WTC11 (cell line): Measurements from ENCODE around the gene ZNF668. TPM values are rescaled to one million over a fixed set of nuclear protein-coding genes. Genes with fewer than 3 reads are reported as not detected.
A peak's percentile ranks its signal among the peaks of the same experiment; 100 is the strongest.

Source experiments
- ATAC-seq: fragments of 200-7000 bp; cut with Tn5 transposase; 2 replicates; pipeline ENCODE4 v1.10.0; 2021; ENCODE audit warnings: mild to moderate bottlenecking, moderate library complexity
- CTCF ChIA-PET: fragments of 300-600 bp; sonication (Branson Sonifier 250); formaldehyde crosslinking; loops from one replicate; lab custom pipeline; 2021; ENCODE audit warnings: antibody characterized with exemption; lab: Charles Lee
- POLR2A ChIA-PET: fragments of 350-600 bp; sonication (Branson Sonifier 250); formaldehyde crosslinking; loops from one replicate; lab custom pipeline; 2021; ENCODE audit warnings: antibody characterized with exemption; lab: Charles Lee
- DNase-seq: peaks from one replicate; pipeline ENCODE4 v3.0.0; 2021; ENCODE audit warnings: low spot score
- H3K27ac Mint-ChIP-seq: 2 replicates; pipeline ENCODE4 v1.8.0; 2021; ENCODE audit warnings: mixed read lengths
- H3K27me3 Mint-ChIP-seq: 2 replicates; pipeline ENCODE4 v1.8.0; 2021; ENCODE audit warnings: low read depth, mild to moderate bottlenecking, moderate library complexity, mixed read lengths
- H3K36me3 Mint-ChIP-seq: 2 replicates; pipeline ENCODE4 v1.8.0; 2021; ENCODE audit warnings: mixed read lengths
- H3K4me1 Mint-ChIP-seq: 2 replicates; pipeline ENCODE4 v1.8.0; 2022; ENCODE audit warnings: mixed read lengths
- H3K4me3 Mint-ChIP-seq: 2 replicates; pipeline ENCODE4 v1.8.0; 2021; ENCODE audit warnings: mild to moderate bottlenecking, moderate library complexity, mixed read lengths
- H3K9me3 Mint-ChIP-seq: 2 replicates; pipeline ENCODE4 v1.8.0; 2021; ENCODE audit warnings: mixed read lengths
- AR ChIP-seq: fragments of 250-450 bp; sonication (Bioruptor Pico); IDR thresholded peaks from 2 replicates; pipeline ENCODE4 v1.9.0; 2021; ENCODE audit warnings: mild to moderate bottlenecking
- ATF6 ChIP-seq: sonication (generic); formaldehyde crosslinking; IDR thresholded peaks from 2 replicates; pipeline ENCODE4 v1.8.1; 2023; ENCODE audit warnings: mild to moderate bottlenecking, missing genetic modification reagents
- E2F1 ChIP-seq: sonication (generic); formaldehyde crosslinking; IDR thresholded peaks from 2 replicates; pipeline ENCODE4 v1.8.0; 2022; ENCODE audit warnings: mild to moderate bottlenecking, missing genetic modification reagents
- FOXJ3 ChIP-seq: sonication (generic); formaldehyde crosslinking; IDR thresholded peaks from 2 replicates; pipeline ENCODE4 v1.9.0; 2021; ENCODE audit warnings: missing genetic modification reagents, mild to moderate bottlenecking, borderline replicate concordance
- FOXK1 ChIP-seq: sonication (generic); formaldehyde crosslinking; IDR thresholded peaks from 2 replicates; pipeline ENCODE4 v1.8.0; 2022; ENCODE audit warnings: mild to moderate bottlenecking, moderate library complexity, missing genetic modification reagents
- GABPB1 ChIP-seq: sonication (generic); formaldehyde crosslinking; IDR thresholded peaks from 2 replicates; pipeline ENCODE4 v1.8.1; 2023; ENCODE audit warnings: mild to moderate bottlenecking, missing genetic modification reagents
- IRF1 ChIP-seq: sonication (generic); formaldehyde crosslinking; IDR thresholded peaks from 2 replicates; pipeline ENCODE4 v1.8.0; 2023; ENCODE audit warnings: missing genetic modification reagents
- IRF2 ChIP-seq: sonication (generic); formaldehyde crosslinking; IDR thresholded peaks from 2 replicates; pipeline ENCODE4 v1.8.0; 2022; ENCODE audit warnings: low read depth, missing genetic modification reagents, borderline replicate concordance
- KAT7 ChIP-seq: sonication (generic); formaldehyde crosslinking; IDR thresholded peaks from 2 replicates; pipeline ENCODE4 v1.8.1; 2023; ENCODE audit warnings: missing genetic modification reagents, mild to moderate bottlenecking, borderline replicate concordance
- MAX ChIP-seq: sonication (generic); formaldehyde crosslinking; IDR thresholded peaks from 2 replicates; pipeline ENCODE4 v1.8.0; 2022; ENCODE audit warnings: mild to moderate bottlenecking, missing genetic modification reagents
- NR2C2 ChIP-seq: sonication (generic); formaldehyde crosslinking; IDR thresholded peaks from 2 replicates; pipeline ENCODE4 v1.8.0; 2022; ENCODE audit warnings: mild to moderate bottlenecking, missing genetic modification reagents
- PREB ChIP-seq: sonication (generic); formaldehyde crosslinking; IDR thresholded peaks from 2 replicates; pipeline ENCODE4 v1.8.1; 2022; ENCODE audit warnings: mild to moderate bottlenecking, missing genetic modification reagents, moderate library complexity, borderline replicate concordance
- RELA ChIP-seq: sonication (generic); formaldehyde crosslinking; IDR thresholded peaks from 2 replicates; pipeline ENCODE4 v1.8.1; 2022; ENCODE audit warnings: missing genetic modification reagents, mild to moderate bottlenecking, borderline replicate concordance
- USF1 ChIP-seq: sonication (generic); formaldehyde crosslinking; IDR thresholded peaks from 2 replicates; pipeline ENCODE4 v1.8.0; 2022; ENCODE audit warnings: mild to moderate bottlenecking, missing genetic modification reagents
- ZNF121 ChIP-seq: sonication (generic); formaldehyde crosslinking; IDR thresholded peaks from 2 replicates; pipeline ENCODE4 v1.8.0; 2023; ENCODE audit warnings: missing genetic modification reagents
- ZNF138 ChIP-seq: sonication (generic); formaldehyde crosslinking; conservative IDR thresholded peaks from 2 replicates; pipeline ENCODE4 v1.8.1; 2022; ENCODE audit warnings: mild to moderate bottlenecking, moderate library complexity, missing genetic modification reagents
- ZNF263 ChIP-seq: sonication (generic); formaldehyde crosslinking; IDR thresholded peaks from 2 replicates; pipeline ENCODE4 v1.8.1; 2022; ENCODE audit warnings: low read depth, mild to moderate bottlenecking, moderate library complexity, missing genetic modification reagents
- ZNF423 ChIP-seq: fragments of 250-450 bp; sonication (Bioruptor Pico); IDR thresholded peaks from 2 replicates; pipeline ENCODE4 v2.1.2; 2022; ENCODE audit warnings: mild to moderate bottlenecking, moderate library complexity
- total RNA-seq: library from RNA; stranded (reverse); gene quantifications from 3 replicates; pipeline ENCODE4 v1.2.3, GENCODE V29; 2021

ZNF668 gene
- total RNA-seq, 1 experiment from 2014 or later, result 17.3 TPM

- CTCF ChIA-PET, result interaction anchor here (2.8 kb wide), 1 partner anchor 54 kb away, joined by 12 read pairs; the partner anchor contains the start of gene HSD3B7
- Mint-ChIP-seq H3K27me3 (no peaks in the 10 kb centered on the region), H3K27ac (no peak overlapping the region)
- DNase-seq, result no peak
- TF ChIP-seq NR2C2 (CRISPR knock-in tag), result no peak
- no peak for TF ChIP-seq ZNF138 (CRISPR knock-in tag)
- no peak for TF ChIP-seq ZNF121
- no peak for TF ChIP-seq ZNF263 (CRISPR knock-in tag)
- TF ChIP-seq, all 79 proteins: peak for 0
- H3K36me3 Mint-ChIP-seq, result no peaks in the 10 kb centered on the region
- H3K4me1 Mint-ChIP-seq, result peaks cover 5% of the 10 kb centered on the region; the same call in 1 of the 2 replicates
- ATAC-seq, result no peak
- H3K4me3 Mint-ChIP-seq, result no peak overlapping the region
- H3K9me3 Mint-ChIP-seq, result no peaks in the 10 kb centered on the region
- POLR2A ChIA-PET, result no interaction called here
These were observed 35.0 kb downstream of the ZNF668 start for GRCh38 chr16:31038993-31039392.

- no peaks in the 10 kb centered on the region for H3K27me3 Mint-ChIP-seq
- no peak overlapping the region for H3K27ac Mint-ChIP-seq
- no peak for ATAC-seq
- POLR2A ChIA-PET, result no interaction called here
- H3K9me3 Mint-ChIP-seq, result no peaks in the 10 kb centered on the region
- H3K36me3 Mint-ChIP-seq, result no peaks in the 10 kb centered on the region
- CTCF ChIA-PET, result no interaction called here
- TF ChIP-seq IRF1 (CRISPR knock-in tag) (no peak), ATF6 (CRISPR knock-in tag) (no peak), USF1 (CRISPR knock-in tag) (no peak), PREB (CRISPR knock-in tag) (no peak), FOXJ3 (CRISPR knock-in tag) (no peak), ZNF138 (CRISPR knock-in tag) (no peak), ZNF423 (CRISPR knock-in tag) (no peak)
- no peak for DNase-seq
- no peaks in the 10 kb centered on the region for H3K4me1 Mint-ChIP-seq
- H3K4me3 Mint-ChIP-seq, result no peak overlapping the region
These were observed 37.3 kb downstream of the ZNF668 start for GRCh38 chr16:31036691-31037090.

- DNase-seq, result peak; percentile 92
- CTCF ChIA-PET, result interaction anchor here (1.0 to 2.7 kb wide), 7 partner anchors 8 to 108 kb away, joined by 3 to 16 read pairs (median 5); partner anchors contain the start of gene HSD3B7
- Mint-ChIP-seq H3K27ac (no peak overlapping the region), H3K9me3 (no peaks in the 10 kb centered on the region), H3K4me3 (peak overlapping the region; percentile 90), H3K27me3 (no peaks in the 10 kb centered on the region; the same call in 1 of the 2 replicates), H3K4me1 (no peaks in the 10 kb centered on the region), H3K36me3 (no peaks in the 10 kb centered on the region)
- POLR2A ChIA-PET, result interaction anchor here (0.6 to 1.0 kb wide), 3 partner anchors 8 to 85 kb away, joined by 3 to 5 read pairs (median 3); no protein-coding TSS in a partner anchor
- TF ChIP-seq AR (no peak), IRF2 (CRISPR knock-in tag) (no peak), MAX (CRISPR knock-in tag) (peak; percentile 42; the same call in 1 of the 2 replicates), RELA (CRISPR knock-in tag) (no peak), GABPB1 (CRISPR knock-in tag) (peak; percentile 21; the same call in 1 of the 2 replicates), FOXK1 (CRISPR knock-in tag) (0 out of 2 replicates have a peak, but pooled peaks have one; percentile 19), E2F1 (no peak), KAT7 (CRISPR knock-in tag) (no peak)
- ATAC-seq, result peak; percentile 59
These were observed 40.1 kb downstream of the ZNF668 start for GRCh38 chr16:31033709-31034492.
